ENCODE results near the gene UNC13D. TPM values are rescaled to one million over a fixed set of nuclear protein-coding genes. Genes with fewer than 3 reads are reported as not detected.
"Not testable (repeated sequence)": the region's sequence is repeated elsewhere in the genome, so short reads cannot be mapped to it uniquely, and the experiment has no call there.

UNC13D gene
- total and polyA plus RNA-seq, 2 of the 4 experiments (the other 2 are of a cell fraction): under 0.01 to 0.31 TPM

DNA sequence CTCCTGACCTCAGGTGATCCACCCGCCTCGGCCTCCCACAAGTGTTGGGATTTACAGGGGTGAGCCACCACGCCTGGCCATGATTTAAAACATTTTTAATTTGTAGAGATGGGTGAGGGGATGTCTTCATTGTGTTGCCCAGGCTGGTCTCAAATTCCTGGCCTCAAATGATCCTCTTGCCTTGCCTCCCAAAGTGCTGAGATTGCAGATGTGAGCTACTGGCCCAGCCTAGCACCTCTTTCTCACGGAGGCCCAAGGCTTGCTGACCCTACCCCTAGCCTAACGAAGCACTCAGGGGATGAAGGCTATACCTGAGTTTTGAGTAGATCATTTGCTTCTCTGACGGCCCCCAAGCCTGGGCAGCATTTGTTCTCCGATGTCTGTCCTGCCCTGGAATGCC lies 33.0 kb downstream of the UNC13D start:
- H2BK5ac ChIP-seq (ENCODE audit: low read depth, low read length, poor library complexity, severe bottlenecking): no peak overlapping the region
- H3K27me3 ChIP-seq (ENCODE audit: control insufficient read depth, insufficient read depth, low read length): no peaks in the 10 kb centered on the region
- H2AK5ac ChIP-seq (ENCODE audit: low read depth, low read length): no peak overlapping the region
- no TSS peak for BruUV-seq (replicated peaks)
- POLR2A ChIA-PET (ENCODE audit: unreplicated experiment): no interaction called here
- H4K5ac ChIP-seq (ENCODE audit: low read depth, low read length): no peak overlapping the region
- H3K56ac ChIP-seq (ENCODE audit: extremely low read depth, insufficient read depth, low read length): no peak overlapping the region
- no peak overlapping the region for H2BK20ac ChIP-seq (ENCODE audit: low read depth, low read length)
- intact Hi-C loops (cut with micrococcal nuclease) (no loop called here), in situ Hi-C loops (cut with MboI; ENCODE audit: low sequenced_read_pairs) (no loop called here), dilution Hi-C loops (cut with HindIII; ENCODE audit: low sequenced_read_pairs, unreplicated experiment) (no loop called here)
- peaks cover 24% of the 10 kb centered on the region for H4K20me1 ChIP-seq (ENCODE audit: insufficient read depth, low read length)
- H2AK9ac ChIP-seq (replicated peaks; ENCODE audit: low read depth, low read length, poor library complexity): no peak overlapping the region
- no peak overlapping the region for H3K9ac ChIP-seq (ENCODE audit: low read depth, low read length)
- H3K4me1 ChIP-seq (ENCODE audit: control insufficient read depth, insufficient read depth, low read length): peaks cover 7% of the 10 kb centered on the region
- H3K4me3 ChIP-seq (ENCODE audit: insufficient read depth, low read depth, low read length): no peak overlapping the region
- no peak overlapping the region for H2AFZ ChIP-seq (replicated peaks; ENCODE audit: low read length, poor library complexity)
- no peak overlapping the region for H4K8ac ChIP-seq (ENCODE audit: low read depth in 2 of 2, low read length in 2 of 2)
- CTCF ChIA-PET: no interaction called here
- peaks cover 18% of the 10 kb centered on the region; the same call in 1 of the 2 replicates for H3K9me1 ChIP-seq (ENCODE audit: insufficient read depth, low read length)
- no peak overlapping the region for H2BK120ac ChIP-seq (ENCODE audit: low read depth, low read length)
- H3K14ac ChIP-seq (replicated peaks; ENCODE audit: low read depth, low read length): no peak overlapping the region
- H4K91ac ChIP-seq (ENCODE audit: insufficient read depth, low read depth, low read length): no peak overlapping the region
- H3K9me3 ChIP-seq (ENCODE audit: control insufficient read depth, insufficient read depth, low read length): no peaks in the 10 kb centered on the region
- no peak for ATAC-seq (ENCODE audit: low read depth)
- no peak for TF ChIP-seq MAZ (IDR thresholded peaks at IDR 0.05; ENCODE audit: borderline replicate concordance, low read depth, low read length)
- no peak for TF ChIP-seq FOS (IDR thresholded peaks at IDR 0.05; ENCODE audit: low read depth, low read length)
- no peak for TF ChIP-seq RCOR1 (IDR thresholded peaks at IDR 0.05; ENCODE audit: insufficient replicate concordance, low read length)
- TF ChIP-seq MAFK (IDR thresholded peaks at IDR 0.05; ENCODE audit: low read depth, low read length): peak; percentile 27; the same call in 1 of the 2 replicates
- TF ChIP-seq CEBPB (IDR thresholded peaks at IDR 0.05; ENCODE audit: low read depth, low read length): no peak
- TF ChIP-seq, protein P1, sequence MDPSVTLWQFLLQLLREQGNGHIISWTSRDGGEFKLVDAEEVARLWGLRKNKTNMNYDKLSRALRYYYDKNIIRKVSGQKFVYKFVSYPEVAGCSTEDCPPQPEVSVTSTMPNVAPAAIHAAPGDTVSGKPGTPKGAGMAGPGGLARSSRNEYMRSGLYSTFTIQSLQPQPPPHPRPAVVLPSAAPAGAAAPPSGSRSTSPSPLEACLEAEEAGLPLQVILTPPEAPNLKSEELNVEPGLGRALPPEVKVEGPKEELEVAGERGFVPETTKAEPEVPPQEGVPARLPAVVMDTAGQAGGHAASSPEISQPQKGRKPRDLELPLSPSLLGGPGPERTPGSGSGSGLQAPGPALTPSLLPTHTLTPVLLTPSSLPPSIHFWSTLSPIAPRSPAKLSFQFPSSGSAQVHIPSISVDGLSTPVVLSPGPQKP (IDR thresholded peaks at IDR 0.05; ENCODE audit: borderline replicate concordance, low read depth, low read length): no peak
- no peak overlapping the region for H3K4me2 ChIP-seq (ENCODE audit: low read depth, low read length)
- no peak overlapping the region for H3K23ac ChIP-seq (ENCODE audit: low read depth, low read length)
- peaks cover 40% of the 10 kb centered on the region for H3K36me3 ChIP-seq (ENCODE audit: control insufficient read depth, insufficient read depth, low read length)
- peaks cover 14 to 48% of the 10 kb centered on the region in 2 experiments; a peak in 3 of 4 replicates for H3K79me1 ChIP-seq (ENCODE audit: low read depth in 1 of 2, low read length in 2 of 2)
- no peak for DNase-seq
- H3K27ac ChIP-seq (ENCODE audit: insufficient read depth, low read length): no peak overlapping the region
- H3K4ac ChIP-seq (ENCODE audit: low read depth, low read length): no peak overlapping the region
- H3K18ac ChIP-seq (ENCODE audit: low read depth, low read length): no peak overlapping the region
- 100% methylated on average over 3 of the region's 7 CpGs; no CpG with 5 or more reads in 1 of the 2 experiments for WGBS, 2 experiments (ENCODE audit: extremely low coverage in 2 of 2, insufficient read length in 1 of 2)
- no peak overlapping the region for H2BK15ac ChIP-seq (ENCODE audit: low read depth, low read length)

GRCh38 chr17:75810756-75811155 lies 33.4 kb downstream of the UNC13D start:
- H2AK5ac ChIP-seq (ENCODE audit: low read depth, low read length); H4K5ac ChIP-seq (ENCODE audit: low read depth, low read length); H3K4me2 ChIP-seq (ENCODE audit: low read depth, low read length); H3K27me3 ChIP-seq (ENCODE audit: control insufficient read depth, insufficient read depth, low read length); H4K8ac ChIP-seq (ENCODE audit: low read depth in 2 of 2, low read length in 2 of 2); H3K27ac ChIP-seq (ENCODE audit: insufficient read depth, low read length); CTCF ChIA-PET; H2BK120ac ChIP-seq (ENCODE audit: low read depth, low read length); H3K23ac ChIP-seq (ENCODE audit: low read depth, low read length); H4K91ac ChIP-seq (ENCODE audit: insufficient read depth, low read depth, low read length); H3K4ac ChIP-seq (ENCODE audit: low read depth, low read length); DNase-seq; H3K9ac ChIP-seq (ENCODE audit: low read depth, low read length); intact Hi-C loops (cut with micrococcal nuclease); H3K18ac ChIP-seq (ENCODE audit: low read depth, low read length); H2BK5ac ChIP-seq (ENCODE audit: low read depth, low read length, poor library complexity, severe bottlenecking); H2BK15ac ChIP-seq (ENCODE audit: low read depth, low read length); in situ Hi-C loops (cut with MboI; ENCODE audit: low sequenced_read_pairs); H3K4me3 ChIP-seq (ENCODE audit: insufficient read depth, low read depth, low read length); H3K14ac ChIP-seq (replicated peaks; ENCODE audit: low read depth, low read length); H3K9me3 ChIP-seq (ENCODE audit: control insufficient read depth, insufficient read depth, low read length); ATAC-seq (ENCODE audit: low read depth); H2BK20ac ChIP-seq (ENCODE audit: low read depth, low read length); H2AFZ ChIP-seq (replicated peaks; ENCODE audit: low read length, poor library complexity); POLR2A ChIA-PET (ENCODE audit: unreplicated experiment); BruUV-seq (replicated peaks); H2AK9ac ChIP-seq (replicated peaks; ENCODE audit: low read depth, low read length, poor library complexity); H3K4me1 ChIP-seq (ENCODE audit: control insufficient read depth, insufficient read depth, low read length); dilution Hi-C loops (cut with HindIII; ENCODE audit: low sequenced_read_pairs, unreplicated experiment); H3K56ac ChIP-seq (ENCODE audit: extremely low read depth, insufficient read depth, low read length): not testable (repeated sequence)
- H3K36me3 ChIP-seq (ENCODE audit: control insufficient read depth, insufficient read depth, low read length): peaks cover 39% of the 10 kb centered on the region
- H3K79me1 ChIP-seq (ENCODE audit: low read depth in 1 of 2, low read length in 2 of 2): peaks cover 11 to 46% of the 10 kb centered on the region in 2 experiments; a peak in 3 of 4 replicates
- H3K9me1 ChIP-seq (ENCODE audit: insufficient read depth, low read length): peaks cover 18% of the 10 kb centered on the region; the same call in 1 of the 2 replicates
- WGBS, 2 experiments (ENCODE audit: extremely low coverage in 2 of 2, insufficient read length in 1 of 2): 88% methylated on average over 6 of the region's 11 CpGs; no CpG with 5 or more reads in 1 of the 2 experiments
- H4K20me1 ChIP-seq (ENCODE audit: insufficient read depth, low read length): peaks cover 24% of the 10 kb centered on the region

Data from IMR-90 (cell line).